LHCN-M2 (cell line): ENCODE results near the gene SLC10A7. TPM values are rescaled to one million over a fixed set of nuclear protein-coding genes. Genes with fewer than 3 reads are reported as not detected.

Experiments
- DNase-seq: peaks from one replicate; pipeline ENCODE4 v3.0.0-alpha.2; 2012; ENCODE audit warnings: low read depth
- total RNA-seq: library from RNA; depleted of rRNA; stranded (reverse); fragments of >200 nt; gene quantifications from 2 replicates; pipeline ENCODE4 v1.2.3, GENCODE V29; 2014

The SLC10A7 gene
- total RNA-seq, 1 experiment from 2014 or later, result 6.3 TPM

DNA sequence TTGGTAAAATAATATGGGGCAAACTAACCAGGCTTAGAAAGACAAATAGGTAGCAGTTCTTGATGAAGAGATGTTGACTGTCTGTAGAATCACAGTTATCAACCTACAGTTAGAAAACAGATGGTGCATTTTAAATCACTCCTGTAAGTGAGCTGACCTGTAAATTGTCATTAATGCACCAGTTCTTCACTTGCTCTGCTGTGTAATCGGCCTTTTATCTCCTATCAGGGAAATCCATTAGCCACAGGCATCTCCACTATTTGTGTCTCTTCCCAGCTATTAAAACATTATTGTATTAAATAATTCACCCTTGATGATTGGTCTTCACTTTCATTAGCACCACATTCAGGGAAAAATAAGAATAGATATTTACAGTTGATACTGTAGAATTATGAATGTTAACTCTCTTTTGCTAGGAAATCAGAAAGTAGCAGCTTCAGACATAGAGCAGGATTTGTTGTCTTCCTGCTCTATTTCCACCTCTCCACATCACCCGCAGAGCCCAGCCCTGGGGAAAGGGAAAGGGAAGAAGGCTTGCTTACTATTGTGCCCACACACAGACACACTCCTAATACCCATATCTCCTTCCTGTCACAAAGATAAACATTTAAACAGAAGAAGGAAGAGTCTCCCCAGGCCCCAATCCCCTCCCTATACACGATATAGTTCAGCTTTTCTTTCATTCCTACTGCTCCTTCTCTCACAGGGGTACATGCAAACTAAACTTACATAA lies 210.3 kb downstream of the SLC10A7 start:
- no peak for DNase-seq

- no peak for DNase-seq
Measured at GRCh38 chr4:146310319-146311021, 211.3 kb downstream of the SLC10A7 start.

DNA sequence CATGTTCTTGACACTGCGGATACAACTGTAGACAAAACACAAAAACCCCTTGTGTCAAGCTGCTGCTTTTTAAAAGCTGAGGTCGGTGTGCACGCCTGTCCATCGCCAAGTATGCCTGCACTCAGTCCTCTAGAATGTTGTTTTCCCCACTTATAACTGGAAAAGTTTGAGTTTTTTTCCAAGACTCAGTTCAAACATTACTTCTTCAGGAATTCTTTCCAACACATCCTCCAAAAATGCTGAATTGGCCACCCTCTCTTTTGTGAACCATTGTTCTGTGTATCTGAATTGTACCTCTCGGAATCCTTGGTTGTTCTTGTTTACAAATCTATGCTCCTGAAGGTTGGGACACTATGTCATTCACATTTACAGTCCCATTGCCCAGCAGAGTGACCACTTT lies 212.8 kb downstream of the SLC10A7 start:
- no peak for DNase-seq

DNA sequence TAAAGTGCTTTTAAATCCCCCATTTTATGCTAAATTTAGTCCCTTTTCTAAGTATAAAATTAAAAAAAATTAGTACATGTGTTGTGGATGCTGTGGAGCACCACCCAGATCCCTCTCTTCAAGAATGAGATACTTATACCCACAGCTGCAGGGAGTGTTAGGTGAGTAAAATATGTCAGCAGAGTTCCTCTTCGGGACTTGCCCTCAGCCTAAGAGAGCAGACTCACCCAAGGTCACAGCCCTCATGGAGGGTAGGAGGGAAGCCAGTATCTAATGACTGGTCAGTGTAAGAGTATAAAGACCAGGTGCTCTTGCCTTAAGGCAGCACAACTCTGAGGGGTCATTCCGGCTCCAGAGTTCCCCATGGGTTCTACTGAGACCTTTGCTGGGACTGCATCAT lies 218.9 kb downstream of the SLC10A7 start:
- no peak for DNase-seq

DNA sequence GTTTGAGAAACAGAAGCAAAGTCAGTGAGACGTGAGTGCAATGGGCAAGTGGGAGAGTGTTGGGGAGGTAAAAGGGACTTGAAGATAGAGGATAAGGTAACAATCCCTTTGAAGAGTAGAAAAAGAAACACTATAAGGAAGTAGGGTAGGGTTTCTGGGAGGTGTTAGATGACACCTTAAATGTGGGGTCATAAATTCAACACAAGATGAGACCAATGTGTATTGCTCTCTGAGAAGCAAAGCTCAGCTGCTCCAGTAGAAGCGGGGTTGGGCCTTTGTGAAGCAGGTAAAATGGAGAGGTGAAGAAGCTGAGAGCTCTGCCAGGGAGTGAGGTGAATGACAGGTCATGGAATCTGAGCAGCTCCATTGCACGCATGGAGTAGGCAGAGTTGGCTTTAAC lies 222.1 kb downstream of the SLC10A7 start:
- no peak for DNase-seq

- DNase-seq, result no peak
Measured at GRCh38 chr4:146294776-146295175, 227.0 kb downstream of the SLC10A7 start.

GRCh38 chr4:146292508-146292907 lies 229.2 kb downstream of the SLC10A7 start:
- no peak for DNase-seq

DNA sequence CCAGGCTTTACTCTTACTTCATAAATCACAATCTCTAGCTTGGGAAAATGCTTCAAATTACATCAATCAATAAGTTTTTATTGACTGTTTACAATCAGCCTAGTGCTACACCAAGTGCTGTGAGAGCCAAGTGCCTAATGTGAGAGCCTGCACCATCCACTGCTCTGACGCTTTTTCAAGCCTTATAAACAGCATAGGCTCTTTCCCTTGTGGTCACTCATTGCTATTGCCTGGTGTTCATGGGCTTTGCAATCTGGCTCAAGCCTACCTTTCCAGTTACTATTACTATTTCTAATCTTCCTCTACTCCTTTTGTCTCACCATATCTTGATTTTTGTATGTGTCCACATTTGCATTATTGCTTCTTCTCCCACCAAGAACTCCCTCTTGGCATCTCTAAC lies 230.4 kb downstream of the SLC10A7 start:
- no peak for DNase-seq

DNA sequence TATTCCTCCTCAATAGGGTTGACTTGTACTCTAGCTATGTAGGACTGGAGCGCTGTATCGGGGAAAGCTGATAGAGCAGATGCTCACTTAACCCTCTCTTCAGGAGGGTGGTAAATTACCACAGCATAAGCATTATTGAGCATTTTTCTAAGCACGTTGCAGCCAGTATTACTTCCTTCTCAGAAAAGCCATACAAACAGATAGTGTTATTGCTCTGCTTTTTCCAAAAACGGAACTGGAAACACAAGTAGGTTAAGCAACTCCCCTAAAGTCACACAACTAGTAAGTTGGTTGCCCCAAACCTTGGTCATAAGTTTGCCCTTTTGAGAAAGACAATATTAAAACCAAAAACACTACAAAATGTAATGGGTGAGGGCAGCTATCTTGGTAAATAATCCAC lies 233.5 kb downstream of the SLC10A7 start:
- no peak for DNase-seq

GRCh38 chr4:146285037-146285436 lies 236.7 kb downstream of the SLC10A7 start:
- no peak for DNase-seq

DNA sequence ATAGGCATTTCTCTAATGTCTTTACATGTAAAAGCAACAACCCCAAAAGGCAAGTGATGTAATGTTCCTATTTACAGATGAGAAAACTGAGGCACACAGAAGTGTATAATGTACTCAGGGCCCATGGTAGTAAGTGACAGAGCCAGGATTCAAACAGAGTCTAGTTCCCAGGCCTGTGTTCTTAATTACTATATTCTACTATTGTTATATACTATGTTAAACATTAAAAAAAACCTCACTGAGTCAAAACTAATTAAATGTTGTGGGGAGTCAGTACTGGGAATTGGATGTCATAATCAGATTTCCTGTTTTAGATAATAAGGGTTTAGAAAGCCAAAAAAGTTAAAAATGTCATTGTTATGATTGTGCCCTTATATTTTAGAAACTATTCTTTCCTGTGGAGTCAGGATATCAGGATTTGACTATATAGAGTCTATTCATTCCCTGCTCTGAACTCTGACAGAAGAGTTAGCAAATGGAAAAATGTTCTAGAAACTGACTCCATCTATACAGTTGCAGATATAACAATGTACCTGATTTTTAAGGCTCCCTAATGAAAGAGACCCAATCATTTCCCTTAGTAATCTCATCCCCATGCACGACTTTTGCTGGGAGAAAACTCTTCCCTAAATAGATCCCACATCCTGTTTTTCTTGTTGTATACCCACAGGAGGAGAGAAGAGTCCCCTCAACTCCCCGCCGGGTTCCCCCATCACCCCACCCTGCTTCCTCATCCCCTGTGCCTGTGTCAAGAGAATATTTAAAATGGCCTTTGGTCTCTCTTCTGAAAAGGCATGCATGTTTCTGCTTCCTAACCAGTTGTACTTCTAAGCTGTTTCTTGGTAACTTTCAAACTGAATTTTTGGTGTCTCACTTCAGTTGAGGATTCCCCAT lies 237.7 kb downstream of the SLC10A7 start:
- DNase-seq, result no peak

DNA sequence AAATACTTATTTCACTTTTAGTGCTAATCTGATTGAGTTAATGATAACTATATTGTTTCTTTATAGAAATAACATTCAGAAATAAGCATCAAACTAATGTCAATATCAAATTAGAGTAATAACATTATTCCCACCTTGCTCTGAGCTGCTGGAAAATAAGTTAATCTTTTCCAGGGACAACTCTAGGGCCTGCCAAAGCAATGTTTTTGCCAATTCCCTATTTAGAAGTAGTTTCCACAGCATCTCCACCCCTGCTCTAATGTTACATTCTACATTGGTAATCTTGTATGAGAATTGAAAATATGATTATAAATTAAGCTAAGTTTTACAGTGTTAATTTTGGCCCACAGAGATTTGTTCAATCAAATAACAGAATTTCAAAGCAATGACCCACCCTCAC lies 239.1 kb downstream of the SLC10A7 start:
- DNase-seq, result no peak

DNA sequence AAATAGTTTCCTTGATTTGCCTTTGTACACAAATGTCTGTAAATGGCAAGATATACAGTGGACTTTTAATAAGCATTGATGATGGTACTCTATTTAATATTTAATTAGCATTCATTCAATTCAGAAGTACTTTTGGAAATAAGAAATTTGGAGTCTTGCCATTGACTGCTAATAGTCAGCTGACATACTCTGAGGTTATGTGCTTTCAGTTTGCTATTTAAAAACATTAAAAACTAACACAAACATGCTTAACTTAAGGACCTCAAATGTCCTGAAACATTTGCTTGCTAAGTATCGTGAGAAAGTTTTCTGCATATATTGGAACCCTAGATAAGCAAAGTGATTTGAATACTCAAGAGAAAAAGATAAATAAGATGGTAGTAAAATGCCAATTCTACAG lies 242.8 kb downstream of the SLC10A7 start:
- DNase-seq, result no peak

GRCh38 chr4:146275370-146275769 lies 246.4 kb downstream of the SLC10A7 start:
- DNase-seq, result no peak

GRCh38 chr4:146274774-146275173 lies 247.0 kb downstream of the SLC10A7 start:
- DNase-seq, result no peak

DNA sequence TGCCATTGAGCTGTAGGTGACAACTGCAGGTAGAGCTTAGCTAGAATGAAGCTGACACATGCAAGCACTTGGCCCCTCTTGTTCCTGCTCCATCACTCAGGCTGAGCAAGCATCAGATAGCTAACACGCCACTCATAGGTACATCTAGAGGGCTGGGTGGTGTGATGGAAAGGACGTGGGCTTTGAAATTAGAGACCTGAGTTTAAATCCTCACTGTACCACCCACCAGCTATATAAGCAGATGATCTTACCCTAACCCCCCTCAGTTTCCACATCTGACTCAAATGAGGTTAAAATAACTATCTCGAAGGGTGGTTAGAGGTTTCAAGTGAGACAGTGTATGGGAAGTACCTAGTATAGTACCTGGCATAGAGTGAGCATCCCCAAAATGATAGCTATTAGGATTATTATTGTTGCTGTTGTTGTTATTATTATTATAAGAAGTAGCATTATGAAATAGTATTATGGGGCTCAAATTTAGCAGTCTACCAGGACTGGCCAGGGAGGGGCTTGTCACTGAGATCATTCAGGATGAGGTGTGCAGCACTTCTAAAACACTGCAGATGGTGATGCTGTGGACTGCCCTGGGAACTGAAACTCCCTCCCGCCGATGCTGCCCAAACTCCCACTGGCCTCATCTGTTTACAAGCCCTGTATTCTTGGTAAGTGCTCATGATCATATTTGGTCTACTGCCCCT lies 248.4 kb downstream of the SLC10A7 start:
- DNase-seq, result no peak

DNA sequence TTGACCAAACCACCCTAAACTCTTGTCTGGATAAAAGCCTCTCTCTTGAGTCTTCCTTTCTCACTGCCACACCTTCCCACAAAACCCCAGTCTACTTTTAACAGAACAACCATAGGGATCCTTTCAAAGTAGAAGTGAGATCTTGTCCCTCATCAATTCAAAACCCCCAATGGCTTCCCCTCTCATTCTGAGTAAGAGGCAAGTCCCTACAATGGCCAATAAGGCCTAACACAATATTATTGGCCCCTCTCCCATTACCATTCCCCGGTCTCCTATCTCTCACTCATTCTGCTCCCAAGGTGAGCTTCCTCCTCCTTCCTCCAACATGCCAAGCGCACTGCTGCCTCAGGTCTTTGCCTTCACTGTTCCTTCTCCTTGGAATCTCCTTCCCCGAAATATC lies 250.3 kb downstream of the SLC10A7 start:
- DNase-seq, result no peak

GRCh38 chr4:146269228-146269653 lies 252.5 kb downstream of the SLC10A7 start:
- no peak for DNase-seq

DNA sequence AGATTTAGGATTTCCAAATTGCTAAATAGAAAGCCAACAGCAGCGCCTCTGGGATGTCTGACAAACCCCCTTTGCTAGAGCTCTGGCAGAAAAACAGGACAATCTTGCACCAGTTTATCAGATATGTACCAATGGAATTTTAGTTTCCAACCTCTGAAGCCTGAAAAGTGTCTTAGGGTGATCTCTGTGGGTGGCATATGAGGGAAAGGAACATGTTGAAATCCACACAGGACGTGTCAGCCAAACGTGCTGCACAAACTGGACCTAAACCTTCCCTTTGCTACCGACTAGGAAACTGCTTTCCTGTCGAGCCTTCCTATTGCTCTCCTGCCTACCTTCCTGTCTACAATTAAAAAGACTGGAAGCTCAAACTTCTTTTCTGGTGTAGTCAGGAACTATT lies 253.9 kb downstream of the SLC10A7 start:
- DNase-seq, result no peak

- no peak for DNase-seq
Measured at GRCh38 chr4:146265950-146266490, 255.7 kb downstream of the SLC10A7 start.

DNA sequence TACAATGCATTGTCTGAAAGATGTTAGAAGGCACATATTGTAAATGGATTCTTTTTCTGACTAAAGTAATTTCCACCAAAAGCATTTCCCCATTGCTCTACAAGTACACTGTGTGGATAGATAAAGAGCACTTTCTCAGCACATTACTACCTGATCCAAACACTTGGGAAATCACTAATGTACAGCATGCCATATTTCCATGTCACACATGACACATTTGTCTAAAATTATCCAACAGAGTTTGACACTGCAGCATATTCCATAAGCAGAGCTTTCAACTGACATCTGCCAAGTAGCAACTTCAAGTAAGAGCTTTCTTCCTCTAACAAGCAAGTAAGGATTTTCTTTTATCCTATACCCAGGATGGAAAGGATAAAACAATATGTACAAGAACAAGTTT lies 257.9 kb downstream of the SLC10A7 start:
- no peak for DNase-seq
